K562 treated with DMSO at 1 percent for 4 hours (cell line): ENCODE measurements around the gene PLAGL2. TPM values are rescaled to one million over a fixed set of nuclear protein-coding genes. Genes with fewer than 3 reads are reported as not detected.

Experiments used
- total RNA-seq: library from RNA; unstranded; fragments of 300-600 nt; gene quantifications from 2 replicates; pipeline ENCODE4 v1.2.3, GENCODE V29; 2022; ENCODE audit not compliant: insufficient read depth

The PLAGL2 gene, protein sequence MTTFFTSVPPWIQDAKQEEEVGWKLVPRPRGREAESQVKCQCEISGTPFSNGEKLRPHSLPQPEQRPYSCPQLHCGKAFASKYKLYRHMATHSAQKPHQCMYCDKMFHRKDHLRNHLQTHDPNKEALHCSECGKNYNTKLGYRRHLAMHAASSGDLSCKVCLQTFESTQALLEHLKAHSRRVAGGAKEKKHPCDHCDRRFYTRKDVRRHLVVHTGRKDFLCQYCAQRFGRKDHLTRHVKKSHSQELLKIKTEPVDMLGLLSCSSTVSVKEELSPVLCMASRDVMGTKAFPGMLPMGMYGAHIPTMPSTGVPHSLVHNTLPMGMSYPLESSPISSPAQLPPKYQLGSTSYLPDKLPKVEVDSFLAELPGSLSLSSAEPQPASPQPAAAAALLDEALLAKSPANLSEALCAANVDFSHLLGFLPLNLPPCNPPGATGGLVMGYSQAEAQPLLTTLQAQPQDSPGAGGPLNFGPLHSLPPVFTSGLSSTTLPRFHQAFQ
- 12.3 and 15.6 TPM in 2 replicates for total RNA-seq

DNA sequence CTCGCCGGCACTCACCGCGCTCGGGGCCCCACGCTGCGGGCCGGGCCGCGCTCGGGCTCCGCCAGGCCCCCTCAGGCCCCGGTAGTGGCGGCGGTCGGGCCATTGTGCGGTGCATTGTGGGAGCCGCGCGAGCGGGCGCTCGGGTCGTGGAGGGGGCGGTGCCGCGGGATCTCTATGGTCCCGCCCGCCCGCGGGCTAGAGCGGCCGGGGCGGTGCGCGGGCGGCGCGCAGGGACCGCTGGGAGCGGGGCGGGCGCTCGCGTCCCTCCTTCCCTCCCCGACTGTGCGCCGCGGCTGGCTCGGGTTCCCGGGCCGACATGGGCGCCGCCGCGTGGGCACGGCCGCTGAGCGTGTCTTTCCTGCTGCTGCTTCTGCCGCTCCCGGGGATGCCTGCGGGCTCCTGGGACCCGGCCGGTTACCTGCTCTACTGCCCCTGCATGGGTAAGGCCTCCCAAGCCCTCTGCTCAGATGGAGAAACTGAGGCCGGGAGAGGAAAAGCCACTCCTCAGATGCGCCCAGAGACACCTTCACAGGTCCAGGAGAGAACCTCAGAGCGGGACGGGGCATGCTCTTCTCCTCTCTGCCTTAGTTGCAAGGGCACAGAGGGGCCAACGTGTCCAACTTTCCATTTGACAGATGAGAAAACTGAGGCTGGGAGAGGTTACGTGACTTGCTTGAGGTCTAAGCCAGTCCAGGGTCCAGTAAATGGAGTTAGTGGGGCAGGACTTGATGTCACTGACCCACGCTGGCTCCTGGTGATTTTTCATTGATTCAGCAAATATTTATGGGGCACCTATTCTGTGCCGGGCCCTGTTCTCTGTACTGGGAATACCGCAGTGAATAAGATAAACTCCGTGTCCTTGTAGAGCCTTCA, at the start of gene PLAGL2, which contains the start of gene POFUT1:
TSS of gene PLAGL2 (minus strand) at position 118 of the 873 bp plus-strand sequence. CDS start 5,565 bp downstream, outside the sequence.
TSS of gene POFUT1 (plus strand) at position 255 of the 873 bp plus-strand sequence. CDS start at position 317, 62 bp downstream.

Other genes starting within 250 kb of the PLAGL2 start
- not detected in 2 replicates for gene XKR7, start 239.6 kb downstream of the PLAGL2 start, total RNA-seq
- 0.73 TPM in 1 of 2 replicates, not detected in the other for gene CCM2L, start 197.3 kb downstream of the PLAGL2 start, total RNA-seq
- 0.50 TPM in 1 of 2 replicates, not detected in the other for gene HCK, start 155.5 kb downstream of the PLAGL2 start, total RNA-seq
- 23.5 and 31.6 TPM in 2 replicates for gene TM9SF4, start 98.0 kb downstream of the PLAGL2 start, total RNA-seq
- gene POFUT1, start 137 bp upstream of the PLAGL2 start, total RNA-seq = 15.6 and 23.6 TPM in 2 replicates
- gene KIF3B, start 69.9 kb upstream of the PLAGL2 start, total RNA-seq = 4.8 and 6.6 TPM in 2 replicates
- 31.3 and 32.3 TPM in 2 replicates for gene ASXL1, start 150.6 kb upstream of the PLAGL2 start, total RNA-seq